ENCODE measurements around the gene CACNA1G.
A peak's percentile ranks its signal among the peaks of the same experiment; 100 is the strongest.

Gene CACNA1G

DNA sequence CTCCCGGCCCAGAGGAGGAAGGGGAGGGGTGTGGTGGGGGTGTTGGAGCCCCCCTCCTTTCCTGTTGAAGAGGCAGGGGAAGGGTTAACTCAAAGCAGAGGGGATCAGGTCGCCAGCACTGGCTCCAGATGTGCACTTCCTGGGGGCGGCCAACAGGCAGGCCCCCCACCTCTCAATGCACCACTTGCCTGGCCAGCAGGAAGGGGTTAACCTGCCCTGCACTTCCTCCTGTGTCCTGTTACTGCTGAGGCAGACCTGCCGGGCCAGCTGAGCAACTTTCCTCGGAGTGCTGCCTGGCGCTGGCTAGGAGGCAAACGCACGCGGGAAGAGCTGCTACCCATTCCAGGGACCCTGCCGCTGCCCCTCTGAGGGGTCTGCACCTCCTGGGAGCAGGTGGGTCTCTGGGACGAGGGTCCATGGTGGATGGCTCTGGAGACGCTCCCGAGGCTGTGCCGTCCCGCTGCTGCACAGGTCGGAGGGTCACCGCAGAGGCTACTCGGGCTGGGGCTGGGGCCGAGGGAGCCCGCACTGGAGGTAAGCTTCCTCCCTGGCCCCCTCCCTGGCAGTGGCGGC is 28.0 kb upstream of the CACNA1G start, which contains the start of gene EPN3:
Gene EPN3 (plus strand): TSS at position 284 of the 573 bp plus-strand sequence. CDS start 3,822 bp downstream, outside the sequence.
- Histone ChIP-seq H3K9me3 (ENCODE audit: severe bottlenecking) (no peaks in the 10 kb centered on the region), H3K36me3 (ENCODE audit: low read depth) (peaks cover 19% of the 10 kb centered on the region), H3K27ac (ENCODE audit: poor library complexity, severe bottlenecking) (peak within 1 kb of the TSS; percentile 82), H3K4me1 (ENCODE audit: insufficient read depth, poor library complexity, severe bottlenecking) (peaks cover 14% of the 10 kb centered on the region), H3K27me3 (ENCODE audit: insufficient read depth, poor library complexity, severe bottlenecking) (no peaks in the 10 kb centered on the region), H3K4me3 (ENCODE audit: severe bottlenecking) (peak within 1 kb of the TSS; percentile 44)
- ATAC-seq (ENCODE audit: low read depth) (peak; percentile 77), DNase-seq (ENCODE audit: low spot score) (no peak)
- no peak for TF ChIP-seq CTCF (IDR thresholded peaks at IDR 0.05; ENCODE audit: poor library complexity, severe bottlenecking)

DNA sequence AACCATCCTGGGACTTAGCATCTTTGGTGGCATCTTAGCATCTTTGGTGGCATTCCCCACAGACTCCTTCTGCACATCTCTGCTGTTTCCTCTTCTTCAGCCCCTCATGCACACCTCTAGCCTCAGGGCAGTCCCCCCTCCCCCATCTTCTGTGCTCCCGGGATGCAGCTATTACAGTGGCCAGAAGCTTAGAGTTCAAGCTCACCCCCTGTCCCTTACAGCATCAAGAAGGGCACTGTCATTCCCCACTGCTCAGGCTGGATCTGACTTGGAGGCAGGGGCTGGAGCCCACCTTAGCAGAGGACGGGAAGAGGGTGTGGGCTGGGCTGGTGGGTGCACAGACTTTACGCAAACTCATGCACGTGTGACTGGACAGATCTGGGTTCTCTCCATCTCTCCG is 27.3 kb upstream of the CACNA1G start:
- ATAC-seq (ENCODE audit: low read depth) (no peak), DNase-seq (ENCODE audit: low spot score) (no peak)
- no peak for TF ChIP-seq CTCF (IDR thresholded peaks at IDR 0.05; ENCODE audit: poor library complexity, severe bottlenecking)
- H3K4me3 ChIP-seq (ENCODE audit: severe bottlenecking), result peak overlapping the region; percentile 44
- peak overlapping the region; percentile 82 for H3K27ac ChIP-seq (ENCODE audit: poor library complexity, severe bottlenecking)
- H3K9me3 ChIP-seq (ENCODE audit: severe bottlenecking), result no peaks in the 10 kb centered on the region
- peaks cover 24% of the 10 kb centered on the region for H3K36me3 ChIP-seq (ENCODE audit: low read depth)
- H3K4me1 ChIP-seq (ENCODE audit: insufficient read depth, poor library complexity, severe bottlenecking), result peaks cover 14% of the 10 kb centered on the region
- no peaks in the 10 kb centered on the region for H3K27me3 ChIP-seq (ENCODE audit: insufficient read depth, poor library complexity, severe bottlenecking)

- ATAC-seq (ENCODE audit: low read depth), result peak; percentile 37
- peaks cover 24% of the 10 kb centered on the region for H3K36me3 ChIP-seq (ENCODE audit: low read depth)
- peak overlapping the region; percentile 44 for H3K4me3 ChIP-seq (ENCODE audit: severe bottlenecking)
- no peaks in the 10 kb centered on the region for H3K9me3 ChIP-seq (ENCODE audit: severe bottlenecking)
- no peak for TF ChIP-seq CTCF (IDR thresholded peaks at IDR 0.05; ENCODE audit: poor library complexity, severe bottlenecking)
- H3K27ac ChIP-seq (ENCODE audit: poor library complexity, severe bottlenecking), result peak overlapping the region; percentile 82
- H3K4me1 ChIP-seq (ENCODE audit: insufficient read depth, poor library complexity, severe bottlenecking), result peaks cover 14% of the 10 kb centered on the region
- DNase-seq (ENCODE audit: low spot score), result no peak
- no peaks in the 10 kb centered on the region for H3K27me3 ChIP-seq (ENCODE audit: insufficient read depth, poor library complexity, severe bottlenecking)
These were observed 26.8 kb upstream of the CACNA1G start for GRCh38 chr17:50533720-50534148.

DNA sequence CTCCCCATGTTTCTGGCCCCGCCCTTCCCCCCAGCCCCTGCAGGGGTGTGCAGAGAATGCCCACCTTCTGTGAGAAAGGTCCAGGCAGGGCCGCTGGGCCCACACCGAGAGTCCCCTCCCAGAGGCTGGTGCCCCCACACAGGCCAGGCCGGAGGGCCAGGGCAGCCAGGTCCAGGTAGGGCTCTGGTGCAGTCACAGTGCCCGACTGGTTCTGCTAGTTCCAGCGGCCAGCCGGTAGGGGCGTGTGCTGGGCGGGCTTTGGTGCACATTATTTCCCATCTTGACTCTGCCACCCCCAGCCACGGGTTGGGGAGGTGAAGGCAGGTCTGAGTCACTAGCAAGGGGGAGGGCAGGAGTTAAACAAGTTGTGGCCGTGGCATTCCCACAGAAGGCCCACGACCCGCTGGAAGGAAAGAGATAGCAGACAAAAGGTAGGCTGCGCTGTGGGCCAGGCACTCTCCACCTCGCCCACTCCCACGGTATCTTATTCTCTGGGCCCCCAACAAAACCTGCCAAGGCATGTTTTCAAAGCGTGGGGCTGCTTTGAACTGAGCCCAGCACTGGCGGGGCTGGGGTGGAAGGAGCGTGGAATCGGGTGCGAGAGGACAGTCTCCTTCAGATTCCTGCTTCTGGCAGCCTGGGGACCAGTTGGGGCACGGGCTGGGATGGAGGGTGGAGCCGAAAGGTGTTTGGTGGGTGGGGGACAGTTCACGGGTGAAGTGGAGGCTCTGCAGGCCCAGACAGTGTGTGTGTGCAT is 26.1 kb upstream of the CACNA1G start:
- peak; percentile 81 for ATAC-seq (ENCODE audit: low read depth)
- Histone ChIP-seq H3K27ac (ENCODE audit: poor library complexity, severe bottlenecking) (peak overlapping the region; percentile 82), H3K36me3 (ENCODE audit: low read depth) (peaks cover 28% of the 10 kb centered on the region), H3K9me3 (ENCODE audit: severe bottlenecking) (no peaks in the 10 kb centered on the region), H3K27me3 (ENCODE audit: insufficient read depth, poor library complexity, severe bottlenecking) (no peaks in the 10 kb centered on the region), H3K4me1 (ENCODE audit: insufficient read depth, poor library complexity, severe bottlenecking) (peaks cover 16% of the 10 kb centered on the region), H3K4me3 (ENCODE audit: severe bottlenecking) (peak overlapping the region; percentile 44)
- peak; percentile 91 for DNase-seq (ENCODE audit: low spot score)
- peak; percentile 59 for TF ChIP-seq CTCF (IDR thresholded peaks at IDR 0.05; ENCODE audit: poor library complexity, severe bottlenecking)

DNA sequence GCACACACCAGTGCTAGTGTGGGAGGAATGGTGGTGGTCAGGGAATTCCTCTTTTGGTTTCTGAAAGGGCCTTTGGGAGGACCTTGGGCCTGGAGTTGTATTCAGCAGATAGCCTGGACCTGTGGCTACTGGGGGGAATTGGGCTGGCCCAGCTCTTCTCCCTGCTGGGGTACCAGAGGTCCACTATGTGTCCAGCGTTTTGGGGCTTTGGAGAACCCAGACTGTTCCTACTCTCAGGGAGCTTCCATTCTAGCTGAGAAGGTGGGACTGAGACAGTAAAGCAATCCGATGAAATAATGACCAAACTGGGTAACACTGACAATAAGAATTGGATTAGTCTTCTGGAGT is 25.6 kb upstream of the CACNA1G start:
- Histone ChIP-seq H3K4me3 (ENCODE audit: severe bottlenecking) (peak overlapping the region; percentile 44), H3K4me1 (ENCODE audit: insufficient read depth, poor library complexity, severe bottlenecking) (peaks cover 21% of the 10 kb centered on the region), H3K36me3 (ENCODE audit: low read depth) (peaks cover 33% of the 10 kb centered on the region), H3K27ac (ENCODE audit: poor library complexity, severe bottlenecking) (peak overlapping the region; percentile 82), H3K9me3 (ENCODE audit: severe bottlenecking) (no peaks in the 10 kb centered on the region), H3K27me3 (ENCODE audit: insufficient read depth, poor library complexity, severe bottlenecking) (no peaks in the 10 kb centered on the region)
- ATAC-seq (ENCODE audit: low read depth) (no peak), DNase-seq (ENCODE audit: low spot score) (no peak)
- no peak for TF ChIP-seq CTCF (IDR thresholded peaks at IDR 0.05; ENCODE audit: poor library complexity, severe bottlenecking)

Measured in RWPE2 (cell line).